ENCODE results near the gene C2CD3. TPM values are rescaled to one million over a fixed set of nuclear protein-coding genes. Genes with fewer than 3 reads are reported as not detected.
"Not testable (repeated sequence)": the region's sequence is repeated elsewhere in the genome, so short reads cannot be mapped to it uniquely, and the experiment has no call there.

The C2CD3 gene
- total and polyA plus RNA-seq, 2 donors (not counting 1 experiment from before 2014, with no cell fraction given), result 5.8 to 8.3 TPM

DNA sequence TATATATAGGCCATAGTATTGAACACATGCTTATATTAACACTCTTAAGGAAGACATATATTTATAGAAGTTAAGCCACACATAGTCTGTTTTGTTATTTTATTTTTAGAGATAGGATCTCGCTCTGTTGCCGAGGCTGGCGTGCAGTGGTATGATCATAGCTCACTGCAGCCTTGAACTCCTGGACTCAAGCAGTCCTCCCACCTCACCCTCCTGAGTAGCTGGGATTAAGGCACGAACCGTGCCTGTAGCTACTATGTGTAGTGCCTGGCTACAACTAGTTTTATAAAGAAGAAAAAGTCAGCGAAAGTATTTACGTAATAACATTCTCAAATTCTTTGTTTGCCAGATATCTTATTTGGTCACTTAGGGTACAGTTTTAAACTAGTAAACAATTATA is 182.6 kb downstream of the C2CD3 start:
- no peak for DNase-seq (ENCODE audit: low read depth in 2 of 2)
- peaks cover 3% of the 10 kb centered on the region for H3K4me1 ChIP-seq (ENCODE audit: control insufficient read depth, extremely low read depth, insufficient read depth, low read length)
- no peak overlapping the region for H3K9ac ChIP-seq (ENCODE audit: insufficient read depth, low read length)
- no peaks in the 10 kb centered on the region for H4K20me1 ChIP-seq (ENCODE audit: control insufficient read depth, extremely low read depth, insufficient read depth, low read length)
- H3K79me2 ChIP-seq (ENCODE audit: control insufficient read depth, insufficient read depth, low read length), result no peaks in the 10 kb centered on the region
- H3K27me3 ChIP-seq (ENCODE audit: control insufficient read depth, insufficient read depth, low read length), result no peaks in the 10 kb centered on the region
- H2AFZ ChIP-seq (ENCODE audit: low read length), result no peak overlapping the region
- no peak overlapping the region for H3K4me3 ChIP-seq (replicated peaks in 1 of 4; ENCODE audit: control extremely low read depth in 1 of 4, insufficient read depth in 1 of 4, low read depth in 3 of 4, low read length in 4 of 4)
- H3K4me2 ChIP-seq (ENCODE audit: extremely low read depth, insufficient read depth, low read length), result no peak overlapping the region
- H3K9me3 ChIP-seq (ENCODE audit: control insufficient read depth, insufficient read depth, low read depth, low read length), result no peaks in the 10 kb centered on the region
- TF ChIP-seq, protein P1, sequence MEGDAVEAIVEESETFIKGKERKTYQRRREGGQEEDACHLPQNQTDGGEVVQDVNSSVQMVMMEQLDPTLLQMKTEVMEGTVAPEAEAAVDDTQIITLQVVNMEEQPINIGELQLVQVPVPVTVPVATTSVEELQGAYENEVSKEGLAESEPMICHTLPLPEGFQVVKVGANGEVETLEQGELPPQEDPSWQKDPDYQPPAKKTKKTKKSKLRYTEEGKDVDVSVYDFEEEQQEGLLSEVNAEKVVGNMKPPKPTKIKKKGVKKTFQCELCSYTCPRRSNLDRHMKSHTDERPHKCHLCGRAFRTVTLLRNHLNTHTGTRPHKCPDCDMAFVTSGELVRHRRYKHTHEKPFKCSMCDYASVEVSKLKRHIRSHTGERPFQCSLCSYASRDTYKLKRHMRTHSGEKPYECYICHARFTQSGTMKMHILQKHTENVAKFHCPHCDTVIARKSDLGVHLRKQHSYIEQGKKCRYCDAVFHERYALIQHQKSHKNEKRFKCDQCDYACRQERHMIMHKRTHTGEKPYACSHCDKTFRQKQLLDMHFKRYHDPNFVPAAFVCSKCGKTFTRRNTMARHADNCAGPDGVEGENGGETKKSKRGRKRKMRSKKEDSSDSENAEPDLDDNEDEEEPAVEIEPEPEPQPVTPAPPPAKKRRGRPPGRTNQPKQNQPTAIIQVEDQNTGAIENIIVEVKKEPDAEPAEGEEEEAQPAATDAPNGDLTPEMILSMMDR (conservative IDR thresholded peaks at IDR 0.05 in 1 of 2, IDR thresholded peaks at IDR 0.05 in 1 of 2; ENCODE audit: low read depth in 1 of 2, low read length in 2 of 2), result no peak
- TF ChIP-seq EZH2 (IDR thresholded peaks at IDR 0.05; ENCODE audit: low read length, missing control alignments), result no peak
- no peak overlapping the region for H3K27ac ChIP-seq (ENCODE audit: insufficient read depth, low read length)
- no peaks in the 10 kb centered on the region for H3K36me3 ChIP-seq (ENCODE audit: control insufficient read depth, insufficient read depth, low read length)

DNA sequence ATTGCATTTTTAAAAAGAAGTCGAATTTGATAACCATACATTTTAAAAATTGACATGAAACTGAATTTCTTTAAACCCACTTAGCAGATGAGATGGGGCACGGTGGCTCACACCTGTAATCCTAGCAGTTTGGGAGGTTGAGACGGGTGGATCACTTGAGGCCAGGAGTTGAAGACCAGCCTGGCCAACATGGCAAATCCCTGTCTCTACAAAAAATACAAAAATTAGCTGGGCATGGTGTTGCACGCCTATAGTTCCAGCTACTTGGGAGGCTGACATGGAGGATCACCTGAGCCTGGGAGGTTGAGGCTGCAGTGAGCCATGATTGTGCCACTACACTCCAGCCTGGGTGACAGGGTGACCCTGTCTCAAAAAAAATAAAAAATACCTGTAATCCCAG is 185.1 kb downstream of the C2CD3 start:
- not testable (repeated sequence) for H3K4me2 ChIP-seq (ENCODE audit: extremely low read depth, insufficient read depth, low read length); H4K20me1 ChIP-seq (ENCODE audit: control insufficient read depth, extremely low read depth, insufficient read depth, low read length); H3K9ac ChIP-seq (ENCODE audit: insufficient read depth, low read length); H3K27me3 ChIP-seq (ENCODE audit: control insufficient read depth, insufficient read depth, low read length); H3K4me1 ChIP-seq (ENCODE audit: control insufficient read depth, extremely low read depth, insufficient read depth, low read length); H3K4me3 ChIP-seq (replicated peaks in 1 of 4; ENCODE audit: control extremely low read depth in 1 of 4, insufficient read depth in 1 of 4, low read depth in 3 of 4, low read length in 4 of 4); H3K9me3 ChIP-seq (ENCODE audit: control insufficient read depth, insufficient read depth, low read depth, low read length); H3K79me2 ChIP-seq (ENCODE audit: control insufficient read depth, insufficient read depth, low read length); H3K27ac ChIP-seq (ENCODE audit: insufficient read depth, low read length); H3K36me3 ChIP-seq (ENCODE audit: control insufficient read depth, insufficient read depth, low read length); H2AFZ ChIP-seq (ENCODE audit: low read length); DNase-seq (ENCODE audit: low read depth in 2 of 2)

DNA sequence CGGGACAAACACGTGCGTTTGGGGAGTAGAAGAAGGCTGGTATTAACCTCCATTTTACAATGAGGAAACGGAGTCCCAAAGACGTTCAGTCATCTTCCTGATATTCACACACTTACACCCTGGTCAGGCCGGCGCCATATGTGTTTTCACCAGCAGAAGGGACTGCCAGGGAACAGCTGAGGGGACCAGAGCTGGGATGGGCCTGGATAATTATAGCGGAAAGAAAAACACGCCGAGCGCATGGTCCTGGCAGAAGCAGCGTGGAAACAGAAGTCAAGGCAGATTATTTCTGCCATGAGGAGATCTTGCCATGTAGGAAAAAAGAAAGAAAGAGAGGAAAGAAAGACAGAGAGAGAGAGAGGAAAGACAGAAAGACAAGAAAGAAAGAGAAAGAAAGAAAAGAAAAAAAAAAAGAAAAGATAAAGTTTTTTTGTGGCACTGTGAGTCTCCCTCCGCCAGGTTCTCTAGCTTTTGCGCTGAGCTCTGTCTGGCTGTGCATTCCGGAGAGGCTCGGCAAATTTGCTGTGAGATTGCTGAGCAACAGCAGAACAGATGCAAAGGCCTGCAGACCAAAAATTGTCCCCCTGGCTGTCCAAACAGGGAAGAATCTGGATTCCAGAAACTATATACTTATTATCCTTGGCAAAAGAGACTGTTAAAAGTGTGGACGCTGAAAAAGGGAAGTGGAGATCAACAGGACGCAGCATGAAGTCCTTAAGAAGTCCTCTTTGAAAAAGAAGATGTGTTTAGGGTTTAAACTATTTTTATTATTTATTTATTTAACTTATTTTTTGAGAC is 186.9 kb downstream of the C2CD3 start:
- Histone ChIP-seq H3K9me3 (ENCODE audit: control insufficient read depth, insufficient read depth, low read depth, low read length) (no peaks in the 10 kb centered on the region), H3K36me3 (ENCODE audit: control insufficient read depth, insufficient read depth, low read length) (no peaks in the 10 kb centered on the region), H3K27ac (ENCODE audit: insufficient read depth, low read length) (peak overlapping the region; percentile 90), H3K4me1 (ENCODE audit: control insufficient read depth, extremely low read depth, insufficient read depth, low read length) (peaks cover 3% of the 10 kb centered on the region), H2AFZ (ENCODE audit: low read length) (peak overlapping the region; percentile 70), H3K27me3 (ENCODE audit: control insufficient read depth, insufficient read depth, low read length) (no peaks in the 10 kb centered on the region), H3K4me3 (replicated peaks in 1 of 4; ENCODE audit: control extremely low read depth in 1 of 4, insufficient read depth in 1 of 4, low read depth in 3 of 4, low read length in 4 of 4) (peak overlapping the region in 2 of 4 experiments; percentile 43 to 74), H4K20me1 (ENCODE audit: control insufficient read depth, extremely low read depth, insufficient read depth, low read length) (no peaks in the 10 kb centered on the region), H3K9ac (ENCODE audit: insufficient read depth, low read length) (peak overlapping the region; percentile 20), H3K79me2 (ENCODE audit: control insufficient read depth, insufficient read depth, low read length) (no peaks in the 10 kb centered on the region), H3K4me2 (ENCODE audit: extremely low read depth, insufficient read depth, low read length) (peak overlapping the region; percentile 84)
- TF ChIP-seq EZH2 (IDR thresholded peaks at IDR 0.05; ENCODE audit: low read length, missing control alignments), result no peak
- TF ChIP-seq, protein P1 (conservative IDR thresholded peaks at IDR 0.05 in 1 of 2, IDR thresholded peaks at IDR 0.05 in 1 of 2; ENCODE audit: low read depth in 1 of 2, low read length in 2 of 2), result no peak
- DNase-seq (ENCODE audit: low read depth in 2 of 2), result no peak
